Measurements from ENCODE around the gene PDGFC. TPM values are rescaled to one million over a fixed set of nuclear protein-coding genes. Genes with fewer than 3 reads are reported as not detected.
A peak's percentile ranks its signal among the peaks of the same experiment; 100 is the strongest.

Gene PDGFC
- total RNA-seq, 1 experiment from 2014 or later = 4.5 TPM

DNA sequence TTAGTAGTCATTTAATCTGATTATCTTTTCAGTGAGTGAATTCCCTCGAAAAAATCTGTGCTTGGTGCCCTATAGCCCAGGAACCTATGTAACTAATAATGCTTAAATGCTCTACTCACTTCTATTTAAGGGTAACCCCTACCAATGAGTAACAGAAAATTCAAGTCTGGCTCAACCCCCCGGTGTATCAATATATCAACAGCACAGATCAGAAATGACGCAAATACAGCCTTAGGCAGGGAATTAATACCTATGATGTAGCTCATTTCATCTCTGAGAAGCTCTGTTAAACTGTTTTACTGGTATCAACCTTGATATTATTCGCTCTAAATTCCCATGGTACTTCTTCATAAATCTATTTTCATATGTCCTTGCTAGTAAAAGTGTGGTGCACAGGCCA is 28.6 kb downstream of the PDGFC start:
- Histone ChIP-seq H2AK5ac (ENCODE audit: insufficient read length, low read length) (no peak overlapping the region), H2BK15ac (ENCODE audit: low read depth, low read length) (no peak overlapping the region), H4K5ac (ENCODE audit: insufficient read length, low read depth, low read length) (no peak overlapping the region), H3K23me2 (ENCODE audit: insufficient read length, low read depth, low read length, poor library complexity, severe bottlenecking) (no peaks in the 10 kb centered on the region), H3K56ac (ENCODE audit: insufficient read length, low read depth, low read length) (no peak overlapping the region), H3T11ph (ENCODE audit: low read length) (no peak overlapping the region), H3K27ac (ENCODE audit: insufficient read length, low read depth, low read length) (no peak overlapping the region), H3K79me2 (ENCODE audit: insufficient read depth, low read length) (no peaks in the 10 kb centered on the region), H3K27me3 (ENCODE audit: insufficient read depth, low read length) (no peaks in the 10 kb centered on the region), H4K20me1 (ENCODE audit: control insufficient read depth, insufficient read depth, insufficient read length) (no peaks in the 10 kb centered on the region), H3K4me1 (ENCODE audit: insufficient read depth, low read length) (no peaks in the 10 kb centered on the region), H4K8ac (replicated peaks; ENCODE audit: insufficient read length, low read depth, low read length) (no peak overlapping the region), H3K4ac (ENCODE audit: low read depth, low read length) (no peak overlapping the region), H3K79me1 (ENCODE audit: insufficient read depth, low read depth, low read length, poor library complexity, severe bottlenecking) (no peaks in the 10 kb centered on the region), H3K9me3 (ENCODE audit: control insufficient read depth, low read depth, low read length) (no peaks in the 10 kb centered on the region), H2BK12ac (ENCODE audit: insufficient read length, low read depth, low read length) (no peak overlapping the region), H2BK120ac (ENCODE audit: low read depth, low read length, poor library complexity, severe bottlenecking) (no peak overlapping the region), H3K14ac (ENCODE audit: insufficient read depth, low read length) (no peak overlapping the region), H2BK5ac (ENCODE audit: insufficient read length, low read length) (no peak overlapping the region), H3K4me2 (ENCODE audit: insufficient read depth, insufficient read length, low read length) (no peak overlapping the region), H4K91ac (ENCODE audit: insufficient read length, low read depth, low read length) (no peak overlapping the region), H3K23ac (ENCODE audit: insufficient read length, low read depth, low read length) (no peak overlapping the region), H3K18ac (ENCODE audit: insufficient read length, low read depth, low read length) (no peak overlapping the region), H3K9ac (ENCODE audit: extremely low read depth, insufficient read length, low read length) (no peak overlapping the region), H2BK20ac (ENCODE audit: low read depth, low read length, poor library complexity, severe bottlenecking) (no peak overlapping the region), H2AFZ (ENCODE audit: low read length) (no peak overlapping the region)
- H3K36me3 Mint-ChIP-seq (ENCODE audit: insufficient read depth in 1 of 3, low read depth in 3 of 3) = no peaks in the 10 kb centered on the region
- H3K4me1 Mint-ChIP-seq = peaks cover 18% of the 10 kb centered on the region in 2 experiments
- TF ChIP-seq, protein P1, sequence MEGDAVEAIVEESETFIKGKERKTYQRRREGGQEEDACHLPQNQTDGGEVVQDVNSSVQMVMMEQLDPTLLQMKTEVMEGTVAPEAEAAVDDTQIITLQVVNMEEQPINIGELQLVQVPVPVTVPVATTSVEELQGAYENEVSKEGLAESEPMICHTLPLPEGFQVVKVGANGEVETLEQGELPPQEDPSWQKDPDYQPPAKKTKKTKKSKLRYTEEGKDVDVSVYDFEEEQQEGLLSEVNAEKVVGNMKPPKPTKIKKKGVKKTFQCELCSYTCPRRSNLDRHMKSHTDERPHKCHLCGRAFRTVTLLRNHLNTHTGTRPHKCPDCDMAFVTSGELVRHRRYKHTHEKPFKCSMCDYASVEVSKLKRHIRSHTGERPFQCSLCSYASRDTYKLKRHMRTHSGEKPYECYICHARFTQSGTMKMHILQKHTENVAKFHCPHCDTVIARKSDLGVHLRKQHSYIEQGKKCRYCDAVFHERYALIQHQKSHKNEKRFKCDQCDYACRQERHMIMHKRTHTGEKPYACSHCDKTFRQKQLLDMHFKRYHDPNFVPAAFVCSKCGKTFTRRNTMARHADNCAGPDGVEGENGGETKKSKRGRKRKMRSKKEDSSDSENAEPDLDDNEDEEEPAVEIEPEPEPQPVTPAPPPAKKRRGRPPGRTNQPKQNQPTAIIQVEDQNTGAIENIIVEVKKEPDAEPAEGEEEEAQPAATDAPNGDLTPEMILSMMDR (conservative IDR thresholded peaks at IDR 0.05) = no peak
- H3K9me3 Mint-ChIP-seq = no peaks in the 10 kb centered on the region
- DNase-seq = no peak
- no CpG with 5 or more reads among the region's 4 CpGs for WGBS (ENCODE audit: extremely low coverage, insufficient read length, low lambda C conversion rate)
- no peaks in the 10 kb centered on the region for H3K27me3 Mint-ChIP-seq (ENCODE audit: low read depth)
- no peak overlapping the region for H3K4me3 Mint-ChIP-seq
- H3K27ac Mint-ChIP-seq = peak overlapping the region in 1 of 3 experiments; percentile 0; a peak in 1 of 7 replicates
